ENCODE data around the gene SMIM24.

SMIM24 gene

DNA sequence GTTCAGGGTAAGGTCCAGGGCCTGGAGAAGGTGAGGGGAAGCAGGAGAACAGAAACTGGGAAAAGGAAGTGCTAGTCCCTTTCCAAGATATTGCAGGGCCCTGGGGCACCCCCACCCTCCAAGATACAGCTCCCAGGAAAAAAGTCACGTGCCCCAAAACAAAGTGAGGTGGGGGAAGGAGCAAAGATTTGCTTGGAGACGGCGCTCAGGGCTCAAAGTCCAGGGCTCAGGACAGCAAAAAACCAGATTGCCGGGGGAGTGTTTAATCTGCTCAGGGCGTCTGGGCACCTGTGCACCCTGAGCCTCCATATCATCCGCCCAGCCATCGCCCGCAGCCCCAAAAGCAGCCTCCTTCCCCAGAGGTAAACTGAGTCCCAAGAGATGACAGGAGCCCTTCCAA, 6.3 kb downstream of the SMIM24 start:
- no peak for DNase-seq

DNA sequence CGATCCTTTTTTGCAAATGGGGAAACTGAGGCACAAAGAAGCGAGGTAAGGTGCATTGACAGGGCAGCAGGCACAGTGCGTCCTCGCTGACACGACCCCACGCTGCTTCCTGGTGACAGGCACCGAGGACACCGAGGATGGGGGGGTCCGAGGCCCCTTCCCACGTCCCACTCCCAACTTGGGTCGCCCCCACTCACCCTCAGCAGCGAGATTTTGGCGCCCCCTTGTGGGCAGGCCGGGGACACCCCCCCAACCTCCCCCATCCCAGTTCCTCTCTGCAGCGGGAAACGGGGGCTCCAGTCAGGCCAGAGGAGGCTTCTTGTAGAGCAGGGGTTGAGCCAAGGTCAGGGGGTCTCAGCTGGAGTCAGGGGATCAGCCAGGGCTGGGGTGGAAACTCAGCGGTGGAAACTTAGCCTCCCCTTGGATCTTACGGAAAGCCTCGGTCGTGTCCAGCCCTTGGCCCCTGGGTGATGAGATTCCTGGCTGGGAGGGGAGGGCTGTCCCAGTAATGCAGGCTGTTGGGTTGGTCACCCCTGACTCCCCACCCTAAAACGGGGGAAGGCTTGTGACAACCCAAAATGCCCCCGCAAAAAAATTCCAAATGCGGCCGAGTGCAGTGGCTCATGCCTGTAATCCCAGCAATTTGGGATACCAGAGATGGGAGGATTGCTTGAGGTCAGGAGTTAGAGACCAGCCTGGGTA, 8.2 kb downstream of the SMIM24 start:
- DNase-seq, result peak in 7 of 14 donors; percentile 4 to 58 (median 19)

DNA sequence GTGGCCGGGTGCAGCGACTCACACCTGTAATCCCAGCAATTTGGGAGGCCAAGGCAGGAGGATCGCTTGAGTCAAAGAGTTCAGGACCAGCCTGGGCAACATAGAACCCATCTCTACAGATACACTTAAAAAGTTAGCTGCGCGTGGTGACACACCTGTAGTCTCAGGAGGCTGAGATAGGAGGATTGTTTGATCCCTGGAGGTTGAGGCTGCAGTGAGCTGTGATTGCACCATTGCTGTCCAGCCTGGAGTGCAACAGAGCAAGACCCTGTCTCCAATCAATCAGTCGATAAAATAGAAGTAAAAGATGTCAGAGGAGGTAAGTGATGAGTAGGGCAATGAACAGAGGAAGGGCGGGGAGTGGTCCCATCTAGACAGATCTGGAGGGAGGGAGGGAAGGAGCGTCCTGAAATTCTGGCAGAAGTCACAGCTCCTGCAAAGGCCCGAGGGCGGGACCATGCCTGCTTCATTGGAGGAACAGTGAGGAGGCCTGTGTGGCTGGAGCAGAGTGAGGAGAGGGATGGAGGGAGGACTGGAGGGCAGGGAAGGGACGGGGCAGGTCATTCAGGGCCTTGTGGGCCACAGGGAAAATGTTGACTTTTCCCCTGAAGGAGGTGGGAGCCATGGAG, 9.7 kb downstream of the SMIM24 start:
- no peak for DNase-seq

DNA sequence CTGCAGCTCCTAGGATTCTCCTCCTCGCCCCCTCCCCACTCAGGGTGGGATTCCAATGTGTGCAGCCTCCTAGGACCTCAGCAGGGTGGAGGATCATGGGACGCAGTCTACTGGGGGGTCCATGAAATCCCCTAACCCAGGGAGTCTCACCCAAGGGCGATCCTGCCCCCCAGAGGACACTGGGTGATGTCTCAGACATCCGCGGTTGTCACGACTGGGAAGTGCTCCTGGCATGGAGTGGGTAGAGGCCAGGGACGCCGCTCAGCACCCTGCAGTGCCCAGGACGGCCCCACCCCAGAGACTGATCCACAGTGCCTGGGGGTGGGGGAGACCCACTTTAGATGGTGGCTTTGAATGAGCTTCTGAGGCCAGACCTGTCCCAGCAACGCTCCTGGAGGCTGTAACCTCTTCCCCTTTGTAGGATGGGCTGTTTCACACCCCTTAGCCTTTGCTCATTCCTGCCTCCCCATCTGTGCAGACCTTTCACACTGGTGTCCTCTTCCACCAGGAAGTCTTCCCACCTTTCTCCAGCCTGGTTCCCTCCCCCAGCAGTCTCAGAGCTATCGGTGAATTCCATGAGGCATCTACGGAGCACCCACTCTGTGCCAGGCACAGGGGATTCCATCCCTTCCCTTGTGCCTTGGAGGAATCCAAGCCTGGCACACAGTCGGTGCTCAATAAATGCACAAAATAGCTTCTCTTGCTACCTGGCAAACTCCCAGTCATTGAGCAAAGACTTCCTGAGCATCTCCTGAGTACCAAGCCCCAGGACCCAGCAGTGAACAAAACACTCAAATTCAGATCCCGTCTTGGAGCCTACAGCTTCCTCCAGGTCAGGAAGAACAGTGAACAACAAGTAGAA, 10.5 kb downstream of the SMIM24 start:
- peak in 1 of 14 donors; percentile 29 for DNase-seq

DNA sequence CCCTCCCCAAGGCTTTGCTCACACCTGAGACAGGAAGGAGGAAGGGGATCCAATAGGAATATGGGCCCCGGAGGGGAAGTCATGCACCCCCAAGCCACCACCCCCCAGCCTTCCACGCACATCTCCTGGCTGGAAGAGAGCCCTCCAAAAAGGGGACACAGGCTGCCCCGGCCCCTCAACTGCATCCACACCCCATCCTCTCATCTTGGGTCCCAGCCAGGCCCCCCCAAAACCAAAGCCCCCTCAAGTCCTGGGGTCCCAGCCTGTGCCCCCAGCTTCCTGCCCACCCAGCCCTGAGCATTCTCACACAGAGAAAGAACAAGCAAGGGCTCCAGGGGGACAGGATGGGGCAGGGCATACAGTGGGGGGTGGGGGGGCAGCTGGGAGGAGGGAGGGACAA, 12.1 kb downstream of the SMIM24 start:
- no peak for DNase-seq

DNA sequence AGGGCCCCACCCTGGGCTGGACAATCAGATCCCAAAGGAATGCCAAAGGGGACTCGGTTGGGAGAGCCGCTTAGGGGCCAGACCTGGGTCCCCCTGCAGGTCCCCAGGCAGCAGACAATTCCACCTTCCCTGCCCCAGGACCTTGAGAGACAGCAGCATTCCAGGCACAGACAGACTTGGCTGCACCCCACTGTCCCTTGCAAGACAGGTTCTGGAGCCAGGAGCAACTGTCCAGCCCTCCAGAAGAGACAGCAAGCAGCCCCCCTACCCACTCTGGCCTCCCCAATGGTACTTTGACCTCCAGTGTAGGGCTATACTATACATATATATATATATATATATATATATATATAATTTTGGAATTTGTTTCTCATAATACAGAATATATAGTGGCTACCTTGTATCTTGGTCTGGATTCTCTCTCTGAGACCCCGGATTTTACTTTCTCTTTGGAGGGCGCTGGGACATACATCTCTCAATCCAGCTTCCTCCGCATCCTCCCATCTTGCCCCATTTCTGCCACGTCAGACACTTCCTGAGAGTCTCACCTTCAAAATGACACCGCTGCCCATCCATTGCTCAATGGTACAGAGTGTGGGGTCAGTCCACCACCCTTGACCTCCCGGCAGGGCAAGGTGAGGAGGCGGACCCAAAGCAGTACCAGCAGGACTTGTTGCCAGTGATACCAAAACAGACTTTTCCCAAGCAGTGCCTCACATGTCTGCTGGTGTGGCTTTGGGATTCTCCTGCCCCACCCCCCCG, 12.7 kb downstream of the SMIM24 start:
- no peak for DNase-seq

DNA sequence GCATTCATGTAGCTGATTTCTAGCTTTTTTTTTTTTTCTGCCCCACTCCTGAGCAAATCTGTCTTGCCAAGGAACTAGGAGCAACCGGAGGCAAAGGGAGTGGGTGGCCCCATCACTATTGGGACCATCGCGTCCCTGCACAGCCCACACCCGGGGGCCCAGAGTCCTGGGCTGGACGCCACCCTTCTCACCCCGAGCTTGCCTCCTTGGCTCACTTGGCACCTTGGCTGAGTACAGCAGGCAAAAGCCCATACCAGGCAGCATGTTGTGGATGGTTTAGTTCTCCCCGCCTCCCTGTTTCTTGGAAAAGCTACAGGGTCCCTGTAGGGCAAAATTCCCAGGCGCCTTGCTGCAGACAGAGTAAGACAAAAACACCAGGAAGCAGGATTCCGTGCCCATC, 13.7 kb downstream of the SMIM24 start:
- peak in 8 of 14 donors; percentile 18 to 74 (median 52) for DNase-seq

DNA sequence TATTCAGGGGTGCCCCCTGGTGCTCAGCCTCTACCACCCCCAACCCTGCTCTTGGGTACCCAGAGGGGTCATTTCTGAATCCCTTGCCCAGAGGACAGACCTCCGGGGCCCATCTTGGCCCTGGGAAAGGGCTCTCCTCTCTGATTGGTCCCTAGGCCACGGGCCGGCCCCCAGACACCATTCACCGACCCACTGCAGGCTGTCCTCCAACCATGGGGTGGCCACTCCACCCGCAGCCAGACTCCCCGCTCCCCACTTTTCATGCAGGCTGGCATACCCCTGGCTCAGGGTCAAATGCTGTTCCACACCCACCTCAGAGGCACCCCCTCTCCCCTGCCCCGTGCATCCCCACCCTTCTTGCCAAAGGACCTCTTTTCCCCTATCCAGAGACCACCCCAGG, 14.8 kb downstream of the SMIM24 start:
- DNase-seq, result no peak

DNA sequence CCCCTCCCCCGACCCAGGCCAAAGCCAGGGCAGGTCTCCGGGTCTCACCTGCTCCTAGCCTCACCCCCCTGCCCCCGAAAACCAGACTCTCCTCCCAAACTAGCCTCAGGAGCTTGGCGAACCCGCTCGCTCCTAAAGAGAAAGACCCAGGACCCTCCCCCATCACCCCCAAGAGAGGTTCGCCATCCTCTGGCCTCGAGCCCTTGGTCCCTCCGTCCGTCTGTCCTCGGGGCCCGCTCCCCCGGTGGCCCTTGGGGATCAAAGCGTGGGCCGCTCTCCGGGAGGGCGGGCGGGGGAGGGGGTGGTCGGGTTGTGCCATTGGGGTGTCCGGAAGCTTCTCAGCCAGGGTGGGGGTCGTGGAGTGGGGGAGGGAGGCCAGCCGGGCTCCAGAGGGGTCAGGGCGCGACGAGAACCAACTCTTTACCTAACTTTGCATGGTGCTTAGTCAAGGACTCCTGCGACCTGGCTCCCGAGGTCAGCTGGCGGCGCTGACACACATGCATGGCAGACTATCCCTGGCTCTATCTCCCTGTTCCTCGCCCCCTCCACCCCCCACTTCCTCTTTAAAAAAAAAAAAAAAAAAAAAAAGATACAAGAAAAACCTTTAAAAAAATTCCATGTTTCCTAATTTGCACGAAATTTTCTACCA, 15.6 kb downstream of the SMIM24 start:
- DNase-seq, result no peak

DNA sequence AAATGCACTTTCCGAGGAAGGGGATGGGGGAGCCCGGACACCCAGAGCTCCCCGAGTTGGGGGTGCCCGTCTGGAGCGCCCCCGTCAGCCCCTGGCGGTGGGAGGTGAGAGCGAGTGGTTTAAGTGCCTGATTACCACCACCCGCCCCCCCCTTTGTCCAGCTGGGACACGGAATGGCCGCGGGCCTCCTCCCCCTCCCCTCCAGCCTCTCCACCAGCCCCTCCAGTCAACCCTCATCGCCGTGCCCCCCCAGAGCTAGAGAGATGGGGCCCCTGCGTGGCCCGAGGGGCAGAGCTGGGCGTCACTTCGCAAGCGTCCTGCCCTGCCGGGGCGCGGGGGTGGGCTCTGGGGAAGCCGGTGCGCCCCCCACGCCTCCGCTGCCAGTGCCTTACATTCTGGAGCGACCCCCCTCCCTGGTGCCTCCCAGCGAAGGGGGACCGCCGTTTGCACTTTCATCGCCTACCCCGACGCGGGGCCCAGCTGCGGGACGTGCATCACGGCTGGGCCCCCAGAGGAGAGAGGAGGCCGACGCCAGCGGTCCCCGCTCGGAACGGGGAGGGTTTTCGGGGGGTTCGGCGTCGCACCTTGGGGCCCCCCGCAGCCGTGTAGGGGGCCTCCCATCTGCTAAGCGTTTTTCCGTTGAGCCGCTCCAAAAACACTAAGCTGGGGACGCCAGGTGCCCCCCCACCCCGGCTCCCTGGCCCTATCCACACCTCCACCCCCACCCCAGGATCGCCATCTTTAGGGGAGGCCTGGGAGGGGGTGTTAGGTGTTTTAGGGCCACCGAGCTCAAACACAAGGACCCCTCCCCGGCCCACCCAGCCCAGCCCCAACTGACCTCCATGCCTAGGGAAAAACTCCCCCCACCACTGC, 16.4 kb downstream of the SMIM24 start:
- DNase-seq, result no peak

DNA sequence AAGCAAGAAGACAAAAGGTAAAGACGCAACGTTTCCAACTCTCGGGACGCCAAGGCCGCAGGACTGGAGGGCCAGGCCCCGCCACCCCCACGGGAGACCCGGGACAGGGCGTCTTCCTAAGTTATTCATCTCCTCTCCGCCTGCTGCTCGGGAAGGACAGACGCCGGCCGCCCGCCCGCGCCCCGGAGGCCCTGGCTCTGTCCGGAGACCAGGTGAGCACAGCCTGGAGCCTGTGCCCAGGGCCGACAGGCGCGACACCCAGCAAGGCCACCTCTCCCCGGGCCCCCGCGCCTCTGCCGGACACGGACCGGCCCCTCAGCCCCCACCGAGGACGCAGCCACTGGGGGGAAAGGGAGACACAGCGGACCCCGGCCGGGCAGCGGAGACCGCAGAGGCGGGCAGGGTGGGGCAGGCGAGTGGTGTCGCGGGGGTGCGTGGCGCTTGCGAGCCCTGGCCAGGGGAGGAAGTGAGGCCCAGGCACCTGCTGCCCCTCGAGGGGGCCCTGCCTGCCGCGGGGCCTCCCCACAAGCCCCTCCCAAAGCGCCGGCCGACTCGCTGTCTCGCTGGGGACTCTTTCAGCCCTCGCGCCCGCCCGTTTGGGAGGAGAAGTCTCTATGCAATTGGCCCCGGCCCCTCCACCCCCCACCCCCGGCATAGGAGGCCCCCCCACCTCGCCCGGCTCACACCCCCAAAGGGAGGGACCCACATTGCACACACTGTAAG, 17.2 kb downstream of the SMIM24 start:
- DNase-seq, result no peak

DNA sequence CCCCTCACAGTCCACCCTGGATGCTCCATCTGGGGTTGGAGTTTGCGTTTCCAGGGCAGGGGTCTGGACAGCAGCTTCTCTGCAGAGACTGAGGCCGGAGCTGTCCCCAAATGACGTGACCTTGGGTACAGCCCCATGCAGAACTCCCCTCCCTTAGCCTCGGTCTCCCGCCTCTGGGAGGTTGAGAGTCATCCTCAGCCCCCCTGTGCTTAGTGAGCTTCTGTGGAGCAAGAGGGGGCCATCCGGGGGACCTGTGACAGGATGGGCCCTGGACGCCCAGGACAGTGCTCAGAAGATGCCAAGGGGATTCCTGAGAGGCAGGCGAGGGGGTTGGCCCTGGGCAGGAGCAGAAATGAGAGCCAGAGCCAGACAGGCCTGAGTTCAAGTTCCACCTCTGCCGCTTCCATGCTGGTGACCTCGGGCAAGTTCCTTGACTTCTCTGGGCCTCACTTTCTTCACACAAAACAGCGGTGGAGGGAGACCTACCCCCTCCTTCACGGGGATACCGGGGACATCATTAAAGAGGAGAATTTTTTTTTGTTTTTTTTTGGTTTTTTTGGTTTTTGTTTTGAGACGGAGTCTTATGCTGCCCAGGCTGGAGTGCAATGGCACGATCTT, 20.3 kb downstream of the SMIM24 start:
- peak in 1 of 14 donors; percentile 57 for DNase-seq

DNA sequence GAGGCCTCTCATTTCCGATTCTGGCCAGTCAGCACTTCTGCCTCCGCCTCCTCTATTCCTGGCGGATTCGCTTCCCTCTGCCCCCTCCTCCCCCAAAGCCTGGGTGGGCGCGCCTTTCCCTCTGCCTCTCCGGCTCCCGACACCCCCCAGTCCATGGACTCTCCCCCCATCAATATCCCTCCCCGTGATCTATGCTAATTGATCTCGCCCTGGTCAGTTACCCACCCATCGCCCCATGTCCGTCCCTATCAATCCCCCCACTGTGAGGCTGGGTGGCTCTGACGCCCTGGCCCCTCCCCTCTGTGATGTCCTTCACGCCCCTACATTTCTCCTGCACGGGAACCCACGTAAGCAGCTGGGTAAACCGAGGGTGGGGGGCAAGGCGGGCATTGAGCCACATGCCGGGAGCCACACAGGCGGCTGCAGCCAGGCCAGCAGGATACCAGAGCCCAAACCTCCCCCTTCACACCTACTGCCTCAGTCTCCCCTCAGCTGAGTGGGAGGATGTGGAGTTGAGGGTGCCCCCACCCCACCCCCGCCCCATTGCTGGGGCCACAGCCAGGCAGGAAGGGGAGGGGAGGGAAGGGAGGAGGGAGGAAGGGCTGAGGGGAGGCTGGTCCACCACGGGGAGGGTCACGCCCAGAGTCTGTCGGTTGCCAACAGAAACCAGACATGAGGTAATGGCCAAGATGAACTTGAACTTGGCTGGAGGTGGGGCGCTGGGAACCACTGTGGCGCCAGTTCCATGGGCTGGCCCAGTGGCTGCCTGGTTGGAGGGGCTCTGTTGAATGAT, 21.0 kb downstream of the SMIM24 start:
- DNase-seq, result peak in 12 of 14 donors; percentile 16 to 85 (median 64)

DNA sequence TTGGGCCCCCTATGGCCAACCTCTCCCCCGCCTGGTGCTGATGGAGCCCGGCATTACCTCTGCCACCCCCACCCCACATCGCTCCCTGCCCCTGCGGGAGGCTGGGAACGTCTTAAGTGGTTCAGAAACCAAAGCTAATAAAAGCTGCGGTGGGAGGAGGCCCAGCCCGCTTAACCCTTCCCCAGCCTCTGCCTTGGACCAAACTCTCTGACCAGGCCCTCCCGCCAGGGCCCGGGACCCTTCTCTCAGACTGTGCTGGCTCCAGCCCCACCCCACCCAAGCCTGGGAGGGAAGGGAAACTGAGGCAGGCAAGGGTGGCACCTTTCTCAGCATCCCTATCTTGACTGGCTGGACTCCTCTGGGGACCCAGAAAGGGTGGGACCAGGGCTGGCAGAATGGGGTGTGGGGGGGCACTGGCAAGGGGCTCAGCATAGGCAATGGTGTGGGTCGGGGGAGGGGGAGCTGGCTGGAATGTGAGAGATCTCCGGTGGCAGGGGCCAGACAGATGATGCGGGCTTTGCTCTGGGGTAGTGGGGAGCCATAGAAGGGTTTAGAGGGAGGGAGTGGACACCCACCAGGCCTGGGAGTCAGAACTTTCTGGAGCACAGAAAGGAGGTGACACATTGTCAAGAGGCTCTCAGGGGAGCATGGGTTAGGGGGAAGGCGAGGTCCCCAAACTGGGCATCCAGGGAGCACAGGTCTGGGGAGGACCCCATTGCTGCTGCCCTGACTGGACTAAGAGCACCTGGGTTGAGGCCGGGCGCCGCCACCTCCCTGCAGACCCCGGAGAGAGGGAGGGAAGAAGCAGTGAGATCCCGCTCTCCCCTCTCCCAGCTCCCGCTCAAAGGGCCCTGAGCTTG, 21.9 kb downstream of the SMIM24 start:
- DNase-seq, result peak in 3 of 14 donors; percentile 14 to 47 (median 45)

DNA sequence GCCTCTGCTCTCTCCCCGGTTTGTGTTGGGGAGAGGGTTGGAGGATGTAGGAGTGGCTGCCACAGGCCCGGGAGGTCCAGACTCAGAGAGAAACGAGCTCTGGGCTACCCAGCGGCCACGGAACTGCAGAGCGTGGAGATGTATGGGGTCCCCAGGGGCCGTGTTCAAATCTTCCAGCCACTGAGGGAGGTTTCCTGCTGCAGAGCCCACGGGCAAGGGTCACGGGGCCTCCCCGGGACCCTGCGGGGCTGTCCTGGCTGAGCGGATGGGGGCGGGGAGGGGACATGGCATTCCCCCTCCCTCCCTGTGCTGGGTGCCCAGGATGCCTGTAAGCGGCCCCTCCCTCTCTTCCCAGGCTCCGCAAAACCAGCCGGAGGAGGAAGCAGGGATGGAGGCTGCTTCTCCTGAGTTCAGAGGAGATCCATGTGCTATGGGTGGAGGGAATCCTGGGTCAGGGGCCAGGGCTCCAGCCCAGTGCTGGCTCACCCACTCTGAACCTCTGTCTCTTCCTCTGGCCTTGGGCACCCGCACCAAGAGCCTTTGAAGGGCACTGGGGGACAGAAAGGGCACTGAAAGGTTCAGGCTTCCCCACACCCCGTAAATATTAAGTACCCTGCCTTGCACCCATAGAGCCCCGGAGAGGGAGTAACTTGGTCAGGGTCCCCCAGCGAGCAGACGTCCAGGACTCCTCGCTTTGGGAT, 22.6 kb downstream of the SMIM24 start:
- DNase-seq, result peak in 2 of 14 donors; percentile 20 to 38

DNA sequence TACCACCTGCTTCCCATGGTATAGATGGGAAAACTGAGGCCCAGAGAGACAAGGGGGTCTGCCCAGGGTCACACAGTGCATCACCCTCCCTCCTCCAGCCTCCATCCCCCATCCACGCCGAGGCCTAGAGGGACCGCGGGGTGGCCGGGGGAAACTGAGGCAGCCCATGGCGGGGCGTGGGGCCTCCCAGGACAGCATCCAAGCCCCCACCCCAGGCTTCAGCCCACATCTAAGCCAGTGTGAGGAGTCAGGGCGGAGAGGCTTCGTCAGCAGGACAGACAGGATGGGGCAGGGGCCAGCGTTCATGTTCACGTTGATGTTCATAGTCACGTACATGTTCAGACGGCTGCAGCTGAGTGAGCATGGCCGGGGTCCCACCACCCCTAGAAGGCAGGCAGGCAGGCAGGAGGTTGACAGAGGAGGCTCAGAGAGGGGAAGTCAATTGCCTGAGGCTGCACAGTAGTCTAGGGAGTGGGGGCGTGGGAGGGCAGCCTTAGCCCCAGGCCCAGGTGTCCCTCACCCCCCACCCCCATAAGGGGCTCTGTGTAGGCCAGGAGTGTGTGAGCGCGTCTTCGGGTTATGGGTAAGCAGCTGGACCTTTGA, 23.3 kb downstream of the SMIM24 start:
- DNase-seq, result no peak
